ENCODE data around the gene COL8A1.

The COL8A1 gene

GRCh38 chr3:99774467-99774866 is 136.1 kb downstream of the COL8A1 start:
- TF ChIP-seq CTCF (IDR thresholded peaks at IDR 0.05; ENCODE audit: extremely low read depth, missing control alignments), result no peak
- DNase-seq (ENCODE audit: low spot score), result peak; percentile 18

DNA sequence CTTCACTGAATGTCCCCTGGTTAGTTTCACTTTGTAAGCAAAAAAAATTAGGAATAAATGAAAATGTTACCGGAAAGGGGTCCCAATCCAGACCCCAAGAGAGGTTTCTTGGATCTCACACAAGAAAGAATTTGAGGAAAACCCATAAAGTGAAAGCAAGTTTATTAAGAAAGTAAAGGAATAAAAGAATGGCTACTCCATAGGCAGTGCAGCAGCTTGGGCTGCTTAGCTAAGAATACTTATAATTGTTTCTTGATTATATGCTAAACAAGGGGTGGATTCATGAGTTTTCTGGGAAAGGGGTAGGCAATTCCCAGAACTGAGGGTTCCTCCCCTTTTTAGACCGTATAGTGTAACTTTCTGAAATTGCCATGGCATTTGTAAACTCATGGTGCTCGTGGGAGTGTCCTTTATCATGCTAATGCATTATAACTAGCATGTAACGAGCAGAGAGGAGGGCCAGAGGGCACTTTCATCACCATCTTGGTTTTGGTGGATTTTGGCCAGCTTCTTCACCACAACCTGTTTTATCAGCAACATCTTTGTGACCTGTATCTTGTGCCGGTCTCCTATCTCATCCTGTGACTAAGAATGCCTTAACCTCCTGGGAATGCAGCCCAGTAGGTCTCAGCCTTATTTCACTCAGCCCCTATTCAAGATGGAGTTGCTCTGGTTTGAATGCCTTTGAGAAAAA is 138.3 kb downstream of the COL8A1 start:
- TF ChIP-seq CTCF (IDR thresholded peaks at IDR 0.05; ENCODE audit: extremely low read depth, missing control alignments), result no peak
- DNase-seq (ENCODE audit: low spot score), result no peak

DNA sequence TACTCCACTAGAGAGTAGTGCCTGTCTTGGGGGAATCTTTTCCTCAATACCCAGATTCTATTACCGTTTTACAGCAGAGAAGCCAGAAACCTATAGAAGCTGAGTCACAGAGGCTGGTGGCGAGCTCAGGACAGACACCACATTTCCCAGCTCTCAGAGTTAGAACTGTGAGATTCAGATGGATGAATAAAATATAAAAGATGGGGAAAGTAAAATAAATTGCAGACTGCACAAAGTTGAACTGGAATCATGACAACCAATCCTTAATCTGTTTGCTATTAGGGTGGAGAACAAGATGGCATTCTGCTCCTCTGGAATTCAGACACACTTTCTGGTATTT is 138.8 kb downstream of the COL8A1 start:
- TF ChIP-seq CTCF (IDR thresholded peaks at IDR 0.05; ENCODE audit: extremely low read depth, missing control alignments), result no peak

DNA sequence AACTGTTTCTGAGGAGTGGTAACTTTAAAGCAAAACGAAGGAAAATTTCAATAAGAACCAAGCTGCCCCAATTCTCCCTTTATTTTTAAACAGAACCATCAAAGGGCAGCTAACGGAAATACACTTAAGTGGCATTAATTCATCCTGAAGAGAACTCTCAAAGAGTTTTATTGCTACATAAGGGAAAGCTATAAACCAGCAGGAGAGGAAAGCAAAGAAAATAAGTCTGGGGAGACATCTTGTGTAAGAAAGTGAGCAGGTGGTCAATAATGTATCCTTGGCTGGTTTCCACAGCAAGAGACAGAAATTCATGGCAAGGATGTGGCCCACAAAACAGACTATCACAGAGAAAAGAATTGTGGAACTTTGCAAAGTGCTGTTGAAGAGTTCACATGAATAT is 139.3 kb downstream of the COL8A1 start:
- no peak for TF ChIP-seq CTCF (IDR thresholded peaks at IDR 0.05; ENCODE audit: extremely low read depth, missing control alignments)
- no peak for DNase-seq (ENCODE audit: low spot score)

More for the DNA sequence above, 138.8 kb downstream of the COL8A1 start:
- no peak for DNase-seq (ENCODE audit: low spot score)

- DNase-seq (ENCODE audit: low spot score), result no peak
- TF ChIP-seq CTCF (IDR thresholded peaks at IDR 0.05; ENCODE audit: extremely low read depth, missing control alignments), result no peak
Observed at GRCh38 chr3:99780749-99781148, 142.4 kb downstream of the COL8A1 start.

GRCh38 chr3:99781761-99782160 is 143.4 kb downstream of the COL8A1 start:
- no peak for DNase-seq (ENCODE audit: low spot score)

More at GRCh38 chr3:99781761-99782160, 143.4 kb downstream of the COL8A1 start:
- no peak for TF ChIP-seq CTCF (IDR thresholded peaks at IDR 0.05; ENCODE audit: extremely low read depth, missing control alignments)

All from GM20000 (cell line).